ENCODE measurements around the gene OR1J2.

- TF ChIP-seq EZH2 (IDR thresholded peaks at IDR 0.05; ENCODE audit: borderline replicate concordance, low read depth, low read length, severe bottlenecking), result no peak
- TF ChIP-seq, protein P1, sequence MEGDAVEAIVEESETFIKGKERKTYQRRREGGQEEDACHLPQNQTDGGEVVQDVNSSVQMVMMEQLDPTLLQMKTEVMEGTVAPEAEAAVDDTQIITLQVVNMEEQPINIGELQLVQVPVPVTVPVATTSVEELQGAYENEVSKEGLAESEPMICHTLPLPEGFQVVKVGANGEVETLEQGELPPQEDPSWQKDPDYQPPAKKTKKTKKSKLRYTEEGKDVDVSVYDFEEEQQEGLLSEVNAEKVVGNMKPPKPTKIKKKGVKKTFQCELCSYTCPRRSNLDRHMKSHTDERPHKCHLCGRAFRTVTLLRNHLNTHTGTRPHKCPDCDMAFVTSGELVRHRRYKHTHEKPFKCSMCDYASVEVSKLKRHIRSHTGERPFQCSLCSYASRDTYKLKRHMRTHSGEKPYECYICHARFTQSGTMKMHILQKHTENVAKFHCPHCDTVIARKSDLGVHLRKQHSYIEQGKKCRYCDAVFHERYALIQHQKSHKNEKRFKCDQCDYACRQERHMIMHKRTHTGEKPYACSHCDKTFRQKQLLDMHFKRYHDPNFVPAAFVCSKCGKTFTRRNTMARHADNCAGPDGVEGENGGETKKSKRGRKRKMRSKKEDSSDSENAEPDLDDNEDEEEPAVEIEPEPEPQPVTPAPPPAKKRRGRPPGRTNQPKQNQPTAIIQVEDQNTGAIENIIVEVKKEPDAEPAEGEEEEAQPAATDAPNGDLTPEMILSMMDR (IDR thresholded peaks at IDR 0.05; ENCODE audit: borderline replicate concordance, extremely low read depth, low read length, poor library complexity, severe bottlenecking), result no peak
Observed at GRCh38 chr9:122474561-122474960, 36.0 kb upstream of the OR1J2 start.
